SH-SY5Y (cell line): ENCODE data around the gene ZFP36L1.

ENCODE experiments used
- GATA2 ChIP-seq: IDR thresholded peaks from 2 replicates; pipeline ENCODE4 v1.6.1; 2011; ENCODE audit warnings: mild to moderate bottlenecking, low read depth, low read length
- GATA3 ChIP-seq: IDR thresholded peaks from 2 replicates; pipeline ENCODE4 v1.6.1; 2011; ENCODE audit warnings: low read depth, mild to moderate bottlenecking, low read length, moderate library complexity

DNA sequence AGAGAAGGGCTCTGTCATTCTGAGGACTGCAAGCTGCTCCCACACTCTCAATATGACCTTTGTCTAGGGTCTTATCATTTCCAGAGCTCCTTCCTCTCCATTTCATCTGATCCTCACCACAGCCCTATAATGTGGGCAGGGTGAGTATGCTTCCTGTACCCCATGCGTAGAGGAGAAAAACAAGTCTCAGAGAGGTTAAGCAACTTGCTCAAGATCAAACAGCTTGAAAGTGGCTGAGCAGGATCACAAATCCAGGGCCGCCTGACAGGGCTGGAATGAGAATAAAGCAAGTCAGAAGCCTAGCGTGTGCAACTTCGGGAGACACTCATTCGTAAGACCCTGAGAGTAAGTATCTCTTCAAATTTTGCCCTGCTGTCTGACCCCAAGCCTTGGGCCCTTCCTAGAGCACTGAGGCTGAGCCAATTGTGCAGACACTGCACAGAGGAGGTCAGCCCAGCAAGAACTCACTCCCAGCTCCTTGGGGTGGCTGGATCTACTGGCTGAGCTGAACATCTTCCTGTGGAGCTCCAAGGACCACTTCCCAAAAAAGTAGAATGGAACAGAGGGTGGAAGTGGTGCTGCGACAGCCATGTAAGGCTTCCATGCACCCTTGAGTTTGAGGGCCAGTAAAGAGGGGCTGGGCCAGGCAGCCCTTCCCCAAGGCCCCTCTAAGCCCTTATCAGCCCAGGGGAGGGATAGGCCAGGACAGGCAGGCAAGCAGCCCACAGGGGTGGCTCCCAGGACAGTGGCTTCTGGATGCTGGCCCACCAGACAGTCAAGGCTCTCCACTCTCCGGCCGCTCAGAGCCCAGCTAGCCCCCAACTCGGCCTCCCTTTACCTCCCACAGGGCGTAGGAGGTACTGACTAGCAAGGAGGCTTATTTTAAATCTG is 10.5 kb downstream of the ZFP36L1 start:
- TF ChIP-seq GATA2 (no peak), GATA3 (no peak)
